Fibroblast of mammary gland (primary cell): Measurements from ENCODE around the gene PBX4.

Experiments used
- DNase-seq: peaks from one replicate; pipeline ENCODE4 v3.0.0-alpha.2; 2010; ENCODE audit warnings: low read depth
- H3K4me3 ChIP-seq: 2 replicates; pipeline ENCODE4 v1.5.1; 2011; ENCODE audit warnings: low read depth, mild to moderate bottlenecking, low read length, moderate library complexity; ENCODE audit not compliant: control insufficient read depth
- TF ChIP-seq, protein P1 (sequence below): conservative IDR thresholded peaks from 2 replicates; pipeline ENCODE4 v1.5.1; 2011; ENCODE audit warnings: low read depth, low read length, inconsistent platforms; ENCODE audit not compliant: control insufficient read depth, insufficient read depth

PBX4 gene

DNA sequence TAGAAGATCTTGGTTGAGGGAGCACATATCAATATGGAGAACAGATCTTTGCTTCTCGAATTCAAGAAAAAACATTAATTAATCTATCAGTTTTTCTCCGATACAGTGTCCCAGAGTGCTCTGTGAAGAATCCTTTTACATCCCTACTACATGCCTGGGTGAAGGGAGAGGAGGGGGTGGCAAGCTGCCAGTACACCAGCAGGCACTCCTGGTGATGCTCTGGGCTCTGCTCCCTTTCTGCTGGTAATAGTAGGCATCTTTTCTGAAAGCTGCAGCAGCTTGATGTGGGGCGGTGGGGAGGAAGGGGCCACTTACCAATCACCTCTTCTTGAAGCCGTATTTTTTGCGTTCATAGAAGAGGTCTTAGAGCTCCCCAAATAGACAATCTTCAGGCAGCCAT lies 30.7 kb downstream of the PBX4 start:
- no peak overlapping the region for H3K4me3 ChIP-seq
- TF ChIP-seq, protein P1, sequence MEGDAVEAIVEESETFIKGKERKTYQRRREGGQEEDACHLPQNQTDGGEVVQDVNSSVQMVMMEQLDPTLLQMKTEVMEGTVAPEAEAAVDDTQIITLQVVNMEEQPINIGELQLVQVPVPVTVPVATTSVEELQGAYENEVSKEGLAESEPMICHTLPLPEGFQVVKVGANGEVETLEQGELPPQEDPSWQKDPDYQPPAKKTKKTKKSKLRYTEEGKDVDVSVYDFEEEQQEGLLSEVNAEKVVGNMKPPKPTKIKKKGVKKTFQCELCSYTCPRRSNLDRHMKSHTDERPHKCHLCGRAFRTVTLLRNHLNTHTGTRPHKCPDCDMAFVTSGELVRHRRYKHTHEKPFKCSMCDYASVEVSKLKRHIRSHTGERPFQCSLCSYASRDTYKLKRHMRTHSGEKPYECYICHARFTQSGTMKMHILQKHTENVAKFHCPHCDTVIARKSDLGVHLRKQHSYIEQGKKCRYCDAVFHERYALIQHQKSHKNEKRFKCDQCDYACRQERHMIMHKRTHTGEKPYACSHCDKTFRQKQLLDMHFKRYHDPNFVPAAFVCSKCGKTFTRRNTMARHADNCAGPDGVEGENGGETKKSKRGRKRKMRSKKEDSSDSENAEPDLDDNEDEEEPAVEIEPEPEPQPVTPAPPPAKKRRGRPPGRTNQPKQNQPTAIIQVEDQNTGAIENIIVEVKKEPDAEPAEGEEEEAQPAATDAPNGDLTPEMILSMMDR: no peak
- DNase-seq: no peak

DNA sequence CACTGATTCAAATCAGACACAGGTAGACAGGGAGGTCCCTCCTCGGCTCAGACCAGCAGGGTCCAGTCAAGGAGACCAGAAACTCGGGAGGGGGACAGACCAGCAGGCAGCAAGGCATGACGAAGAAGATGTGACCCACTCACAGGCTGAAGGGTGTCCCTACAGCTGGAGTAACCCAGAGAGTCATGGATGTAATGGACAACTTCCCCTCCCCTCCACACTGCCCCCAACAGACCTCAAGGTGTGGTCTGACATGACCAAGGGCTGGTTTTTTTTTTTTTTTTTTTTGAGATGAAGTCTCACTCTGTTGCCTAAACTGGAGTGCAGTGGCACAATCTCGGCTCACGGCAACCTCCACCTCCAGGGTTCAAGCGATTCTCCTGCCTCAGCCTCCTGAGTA lies 34.1 kb downstream of the PBX4 start:
- no peak overlapping the region for H3K4me3 ChIP-seq
- TF ChIP-seq, protein P1: no peak
- no peak for DNase-seq

DNA sequence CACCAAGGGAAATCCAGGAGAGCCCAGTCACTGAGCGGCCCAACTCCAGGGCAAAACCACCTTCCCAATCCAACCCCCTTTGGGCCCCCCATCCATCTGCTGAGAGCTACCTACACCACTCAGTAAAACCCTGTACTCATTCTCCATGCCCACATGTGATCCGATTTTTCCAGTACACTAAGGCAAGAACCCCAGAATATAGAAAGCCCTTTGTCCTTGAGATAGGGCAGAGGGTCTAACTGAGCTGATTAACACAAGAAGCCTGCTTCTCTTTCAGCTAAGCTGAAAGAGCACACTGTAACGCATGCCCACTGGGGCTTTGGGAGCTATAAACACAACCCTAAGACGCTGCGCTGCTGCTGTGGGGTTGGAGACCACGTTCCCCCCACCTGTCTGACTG lies 36.0 kb downstream of the PBX4 start:
- TF ChIP-seq, protein P1: no peak
- no peak for DNase-seq
- no peak overlapping the region for H3K4me3 ChIP-seq

DNA sequence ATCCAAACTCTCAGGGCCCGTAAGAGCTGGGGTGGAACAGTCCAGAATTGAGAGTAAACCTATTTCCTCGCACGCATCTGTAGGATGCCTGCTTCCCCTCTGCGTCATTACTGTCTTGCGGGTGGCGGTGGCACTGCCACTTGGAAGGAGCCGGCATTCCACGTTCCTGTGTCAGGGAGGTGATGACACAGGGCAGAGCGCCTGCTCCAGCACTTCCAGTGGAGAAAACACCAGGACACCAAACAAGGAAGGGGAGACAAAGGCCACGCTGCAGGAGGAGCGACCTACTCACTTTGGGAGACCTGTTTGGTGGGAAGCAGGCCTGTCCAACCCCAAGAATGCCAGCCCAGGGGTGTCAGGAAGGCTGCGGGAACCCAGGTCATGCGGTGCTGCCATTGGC lies 37.1 kb downstream of the PBX4 start:
- no peak overlapping the region for H3K4me3 ChIP-seq
- no peak for DNase-seq
- TF ChIP-seq, protein P1: no peak

DNA sequence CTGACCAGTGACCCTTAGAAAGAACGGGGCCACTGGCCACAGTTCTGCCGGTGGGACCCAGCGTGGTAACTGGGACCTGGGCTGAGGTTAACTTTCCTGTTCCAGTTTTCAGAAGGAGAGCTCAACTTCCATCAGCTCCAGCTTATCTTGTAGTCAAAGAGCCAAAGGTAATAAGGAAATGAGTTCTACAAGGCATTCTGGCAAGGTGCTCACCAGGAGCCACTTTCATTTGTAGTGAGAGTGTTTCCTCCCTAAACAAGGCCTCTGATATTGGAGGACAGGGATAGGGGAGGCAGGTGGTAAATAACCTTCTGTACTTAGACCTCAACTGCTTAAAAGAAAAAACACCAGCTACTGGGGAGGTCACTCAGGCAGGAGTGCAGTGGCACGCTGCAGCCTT lies 38.1 kb downstream of the PBX4 start:
- DNase-seq: no peak
- TF ChIP-seq, protein P1: no peak
- no peak overlapping the region for H3K4me3 ChIP-seq

DNA sequence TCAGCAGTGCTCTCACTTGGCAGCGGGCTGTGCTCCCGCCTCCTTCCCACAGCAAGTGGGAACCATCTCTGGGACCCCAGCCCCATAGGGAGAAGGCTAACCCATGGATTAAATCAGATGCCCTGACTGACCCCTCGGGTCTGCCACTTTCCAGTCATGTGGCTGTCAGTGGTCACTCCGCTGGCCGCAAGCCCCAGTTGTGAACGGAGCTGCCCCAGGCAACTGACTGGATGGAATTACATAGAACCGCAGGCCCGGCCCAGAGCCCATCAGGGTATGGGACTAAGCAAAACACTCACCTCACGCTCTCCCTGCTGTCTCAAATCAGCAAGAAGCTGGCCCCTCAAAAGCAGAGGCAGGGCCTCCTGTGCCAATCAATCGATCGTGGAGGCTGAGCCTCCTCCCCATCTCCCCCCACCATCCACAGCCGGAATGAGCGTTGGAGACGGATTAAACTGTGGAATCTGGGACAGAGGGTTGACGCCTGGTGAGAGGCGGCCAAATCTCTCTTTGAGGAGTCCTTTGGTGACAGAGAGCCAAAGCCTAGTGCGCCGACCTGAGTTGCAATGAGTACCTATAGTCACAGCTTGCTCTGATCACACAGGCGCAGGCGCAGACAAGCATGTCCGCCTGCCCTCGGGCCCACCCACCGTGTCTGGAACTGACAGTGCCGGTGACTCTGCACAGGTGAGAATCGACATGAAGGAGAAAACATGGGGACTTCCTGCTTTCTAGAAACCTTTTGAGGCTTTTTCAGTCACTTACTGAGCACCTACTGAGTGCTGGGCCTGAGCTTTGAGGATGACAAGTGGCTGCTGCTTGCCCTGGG lies 38.7 kb downstream of the PBX4 start:
- TF ChIP-seq, protein P1: no peak
- H3K4me3 ChIP-seq: no peak overlapping the region
- no peak for DNase-seq

DNA sequence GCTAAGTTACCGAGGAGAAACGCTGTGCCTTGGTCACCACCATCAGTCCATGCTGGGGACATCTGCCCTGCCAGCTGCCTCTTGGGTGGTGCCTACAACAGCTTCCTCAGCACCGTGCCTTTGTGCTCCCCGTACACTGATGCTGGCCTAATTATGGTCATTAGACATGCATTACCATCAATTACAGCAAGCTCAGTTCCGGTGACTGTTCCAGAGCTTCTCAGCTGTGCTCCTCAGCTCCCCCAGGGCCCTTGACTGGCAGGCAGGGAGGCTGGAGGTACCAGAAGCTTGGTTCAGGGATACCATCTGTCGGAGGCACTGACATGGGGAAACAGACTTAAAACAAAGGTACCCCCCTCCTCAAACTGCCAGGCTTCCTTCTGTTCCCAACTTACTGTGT lies 40.2 kb downstream of the PBX4 start:
- no peak for DNase-seq

More for the DNA sequence above, 40.2 kb downstream of the PBX4 start:
- no peak overlapping the region for H3K4me3 ChIP-seq
- TF ChIP-seq, protein P1: no peak
